SK-N-SH (cell line): Measurements from ENCODE around the gene PTPN13. TPM values are rescaled to one million over a fixed set of nuclear protein-coding genes. Genes with fewer than 3 reads are reported as not detected.

Source experiments
- CTCF ChIA-PET: fragments of 300-600, 350-600 bp; formaldehyde crosslinking; extraction: SDS; loops from one replicate; lab custom pipeline; 2021; lab: Yijun Ruan, JAX
- POLR2A ChIA-PET: fragments of 350-600 bp; sonication (Branson Sonifier 250); formaldehyde crosslinking; extraction: SDS; loops from one replicate; lab custom pipeline; 2020; ENCODE audit warnings: antibody characterized with exemption, inconsistent platforms; lab: Yijun Ruan, JAX
- DNase-seq: peaks from one replicate; pipeline ENCODE4 v3.0.0; 2012
- H2AFZ ChIP-seq: fragments of 200-600 bp; sonication (generic); 2 replicates; pipeline ENCODE4 v1.8.1; 2016; ENCODE audit warnings: antibody characterized with exemption, mild to moderate bottlenecking, low read depth
- H3F3A ChIP-seq: fragments of 200-600 bp; sonication (generic); replicated peaks from 2 replicates; pipeline ENCODE3; 2016; ENCODE audit warnings: antibody characterized with exemption, mild to moderate bottlenecking; ENCODE audit not compliant: insufficient read depth
- H3K27ac ChIP-seq, 2 experiments: fragments of 200-500 bp in 1 of 2; fragments of 200-600 bp in 1 of 2; sonication (Bioruptor generic) in 1 of 2; sonication (generic), shearing (Covaris generic) in 1 of 2; 2 replicates each; pipeline versions ENCODE4 v1.5.1 to v1.6.1; 2014 to 2016; ENCODE audit warnings: low read depth in 2 of 2, inconsistent platforms in 1 of 2, low read length in 1 of 2, mild to moderate bottlenecking in 1 of 2, mixed read lengths in 1 of 2
- H3K27me3 ChIP-seq: fragments of 200-600 bp; sonication (generic), shearing (Covaris generic); 2 replicates; pipeline ENCODE4 v1.6.1; 2016; ENCODE audit warnings: mixed run types; ENCODE audit not compliant: insufficient read depth
- H3K36me3 ChIP-seq, 2 experiments: fragments of 200-500 bp in 1 of 2; fragments of 200-600 bp in 1 of 2; sonication (Bioruptor generic) in 1 of 2; sonication (generic) in 1 of 2; replicated peaks in 1 of 2; 2 replicates each; pipeline versions ENCODE3 to v1.5.1; 2014 to 2016; ENCODE audit warnings: low read length in 1 of 2, mild to moderate bottlenecking in 1 of 2; ENCODE audit not compliant: insufficient read depth in 2 of 2, control insufficient read depth in 1 of 2
- H3K4me1 ChIP-seq, 2 experiments: fragments of 200-500 bp in 1 of 2; fragments of 200-600 bp in 1 of 2; sonication (Bioruptor generic) in 1 of 2; sonication (generic), shearing (Covaris generic) in 1 of 2; 2 replicates each; pipeline versions ENCODE4 v1.5.1 to v1.6.1; 2014 to 2016; ENCODE audit warnings: low read depth in 1 of 2, low read length in 1 of 2, mixed run types in 1 of 2; ENCODE audit not compliant: insufficient read depth in 2 of 2, control insufficient read depth in 1 of 2
- H3K4me2 ChIP-seq: fragments of 200-600 bp; sonication (generic), shearing (Covaris generic); 2 replicates; pipeline ENCODE4 v1.6.1; 2017; ENCODE audit warnings: mixed run types
- H3K4me3 ChIP-seq, 2 experiments: fragments of 200-500 bp in 1 of 2; fragments of 200-600 bp in 1 of 2; sonication (Bioruptor generic) in 1 of 2; sonication (generic), shearing (Covaris generic) in 1 of 2; 2 replicates each; pipeline versions ENCODE4 v1.5.1 to v1.8.1; 2014 to 2016; ENCODE audit warnings: low read depth in 2 of 2, inconsistent platforms in 1 of 2, low read length in 1 of 2, mild to moderate bottlenecking in 1 of 2, mixed read lengths in 1 of 2, moderate library complexity in 1 of 2
- H3K79me2 ChIP-seq: fragments of 200-600 bp; sonication (generic); 2 replicates; pipeline ENCODE4 v1.8.1; 2017; ENCODE audit warnings: mild to moderate bottlenecking; ENCODE audit not compliant: insufficient read depth
- H3K9ac ChIP-seq: fragments of 200-600 bp; sonication (generic); 2 replicates; pipeline ENCODE4 v1.6.1; 2017; ENCODE audit warnings: mixed run types
- H3K9me2 ChIP-seq: fragments of 200-600 bp; sonication (generic); 2 replicates; pipeline ENCODE4 v1.6.1; 2017; ENCODE audit warnings: mixed run types
- H3K9me3 ChIP-seq: fragments of 200-600 bp; sonication (generic); 2 replicates; pipeline ENCODE4 v1.6.1; 2017; ENCODE audit warnings: mixed run types, mild to moderate bottlenecking, moderate library complexity
- H4K20me1 ChIP-seq: fragments of 200-600 bp; sonication (generic); 2 replicates; pipeline ENCODE4 v1.6.1; 2017; ENCODE audit warnings: mild to moderate bottlenecking, mixed run types; ENCODE audit not compliant: insufficient read depth
- ELF1 ChIP-seq: IDR thresholded peaks from 2 replicates; pipeline ENCODE4 v1.4.0; 2012
- EZH2phosphoT487 ChIP-seq: fragments of 200-600 bp; sonication (generic); IDR thresholded peaks from 2 replicates; pipeline ENCODE4 v1.6.1; 2017; ENCODE audit warnings: low read depth, mixed run types, mild to moderate bottlenecking, antibody characterized with exemption, moderate library complexity, borderline replicate concordance
- FOXJ3 ChIP-seq: sonication (generic); formaldehyde crosslinking; IDR thresholded peaks from 2 replicates; pipeline ENCODE4 v1.5.1; 2020; ENCODE audit warnings: mild to moderate bottlenecking, missing genetic modification reagents
- FOXM1 ChIP-seq: IDR thresholded peaks from 2 replicates; pipeline ENCODE4 v1.4.0; 2012; ENCODE audit warnings: low read depth, mild to moderate bottlenecking
- JUND ChIP-seq: IDR thresholded peaks from 2 replicates; pipeline ENCODE4 v1.4.0; 2012
- NRF1 ChIP-seq: IDR thresholded peaks from 2 replicates; pipeline ENCODE4 v1.6.1; 2012; ENCODE audit warnings: low read depth, mild to moderate bottlenecking, low read length
- RCOR1 ChIP-seq: fragments of 150-350 bp; IDR thresholded peaks from 2 replicates; pipeline ENCODE4 v1.6.1; 2017; ENCODE audit warnings: antibody characterized with exemption, low read length
- RFX5 ChIP-seq: IDR thresholded peaks from 2 replicates; pipeline ENCODE4 v1.6.1; 2012; ENCODE audit warnings: mild to moderate bottlenecking, improper control_type of control experiment, low read length
- RXRA ChIP-seq: IDR thresholded peaks from 2 replicates; pipeline ENCODE4 v1.4.0; 2012; ENCODE audit warnings: low read depth, mild to moderate bottlenecking, borderline replicate concordance
- WGBS: methylation state at CpG from one replicate; pipeline ENCODE4 v1.1.6; 2017; ENCODE audit warnings: low lambda C conversion rate; 5-methylcytosine and 5-hydroxymethylcytosine counted together
- polyA plus RNA-seq, 3 experiments: library from polyadenylated mRNA; depleted of rRNA; stranded (reverse); fragments of >200 nt; gene quantifications; 2 replicates each; pipeline ENCODE4 v1.2.3, GENCODE V29; 2012
- TF ChIP-seq, protein P1 (sequence below): IDR thresholded peaks from 2 replicates; pipeline ENCODE4; 2012
- TF ChIP-seq, protein P2 (sequence below): IDR thresholded peaks from 2 replicates; pipeline ENCODE4 v1.4.0; 2012; ENCODE audit warnings: low read depth
- TF ChIP-seq, protein P3 (sequence below): fragments of 150-350 bp; IDR thresholded peaks from 2 replicates; pipeline ENCODE4 v1.6.1; 2017; ENCODE audit warnings: antibody characterized with exemption, low read length, low read depth, borderline replicate concordance
- TF ChIP-seq, protein P4 (sequence below): IDR thresholded peaks from 2 replicates; pipeline ENCODE4 v1.6.1; 2012; ENCODE audit warnings: mild to moderate bottlenecking, low read depth, low read length, moderate library complexity
- TF ChIP-seq, protein P5 (sequence below): fragments of 150-350 bp; IDR thresholded peaks from 2 replicates; pipeline ENCODE4 v1.6.1; 2016; ENCODE audit warnings: mild to moderate bottlenecking, low read depth, low read length
- TF ChIP-seq, protein P6 (sequence below): IDR thresholded peaks from 2 replicates; pipeline ENCODE4 v1.4.0; 2012; ENCODE audit warnings: low read depth, borderline replicate concordance

Gene PTPN13
- polyA plus RNA-seq, 1 of the 3 experiments (the other 2 are of a cell fraction), result 5.5 TPM

DNA sequence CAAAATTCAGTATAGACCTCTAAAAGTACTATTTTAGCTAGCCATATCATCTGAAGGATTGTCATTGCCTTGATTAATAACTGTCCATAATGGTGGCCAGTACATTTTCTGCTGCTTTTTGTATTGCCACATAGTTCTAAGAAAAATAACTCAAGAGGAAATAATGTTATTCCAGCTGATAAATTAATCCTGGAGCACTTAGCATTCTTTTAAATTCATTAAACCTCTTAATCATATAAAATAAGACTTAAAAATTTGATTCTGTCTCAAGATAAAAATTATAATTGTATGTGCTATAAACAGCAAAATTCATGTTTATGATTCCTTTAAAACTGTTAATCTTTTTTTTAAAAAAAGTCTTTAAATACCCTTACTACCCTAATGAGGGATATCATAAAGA, 12.7 kb downstream of the PTPN13 start (continued):
- TF ChIP-seq FOXJ3 (CRISPR knock-in tag), result no peak
- no peak for TF ChIP-seq RXRA
- TF ChIP-seq, protein P1, sequence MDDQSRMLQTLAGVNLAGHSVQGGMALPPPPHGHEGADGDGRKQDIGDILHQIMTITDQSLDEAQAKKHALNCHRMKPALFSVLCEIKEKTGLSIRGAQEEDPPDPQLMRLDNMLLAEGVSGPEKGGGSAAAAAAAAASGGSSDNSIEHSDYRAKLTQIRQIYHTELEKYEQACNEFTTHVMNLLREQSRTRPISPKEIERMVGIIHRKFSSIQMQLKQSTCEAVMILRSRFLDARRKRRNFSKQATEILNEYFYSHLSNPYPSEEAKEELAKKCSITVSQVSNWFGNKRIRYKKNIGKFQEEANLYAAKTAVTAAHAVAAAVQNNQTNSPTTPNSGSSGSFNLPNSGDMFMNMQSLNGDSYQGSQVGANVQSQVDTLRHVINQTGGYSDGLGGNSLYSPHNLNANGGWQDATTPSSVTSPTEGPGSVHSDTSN, result no peak
- TF ChIP-seq NRF1, result no peak
- TF ChIP-seq, protein P2, sequence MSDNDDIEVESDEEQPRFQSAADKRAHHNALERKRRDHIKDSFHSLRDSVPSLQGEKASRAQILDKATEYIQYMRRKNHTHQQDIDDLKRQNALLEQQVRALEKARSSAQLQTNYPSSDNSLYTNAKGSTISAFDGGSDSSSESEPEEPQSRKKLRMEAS, result no peak
- TF ChIP-seq, protein P3, sequence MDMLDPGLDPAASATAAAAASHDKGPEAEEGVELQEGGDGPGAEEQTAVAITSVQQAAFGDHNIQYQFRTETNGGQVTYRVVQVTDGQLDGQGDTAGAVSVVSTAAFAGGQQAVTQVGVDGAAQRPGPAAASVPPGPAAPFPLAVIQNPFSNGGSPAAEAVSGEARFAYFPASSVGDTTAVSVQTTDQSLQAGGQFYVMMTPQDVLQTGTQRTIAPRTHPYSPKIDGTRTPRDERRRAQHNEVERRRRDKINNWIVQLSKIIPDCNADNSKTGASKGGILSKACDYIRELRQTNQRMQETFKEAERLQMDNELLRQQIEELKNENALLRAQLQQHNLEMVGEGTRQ, result no peak
- TF ChIP-seq JUND, result no peak
- no peak for TF ChIP-seq EZH2phosphoT487
- TF ChIP-seq, protein P4, sequence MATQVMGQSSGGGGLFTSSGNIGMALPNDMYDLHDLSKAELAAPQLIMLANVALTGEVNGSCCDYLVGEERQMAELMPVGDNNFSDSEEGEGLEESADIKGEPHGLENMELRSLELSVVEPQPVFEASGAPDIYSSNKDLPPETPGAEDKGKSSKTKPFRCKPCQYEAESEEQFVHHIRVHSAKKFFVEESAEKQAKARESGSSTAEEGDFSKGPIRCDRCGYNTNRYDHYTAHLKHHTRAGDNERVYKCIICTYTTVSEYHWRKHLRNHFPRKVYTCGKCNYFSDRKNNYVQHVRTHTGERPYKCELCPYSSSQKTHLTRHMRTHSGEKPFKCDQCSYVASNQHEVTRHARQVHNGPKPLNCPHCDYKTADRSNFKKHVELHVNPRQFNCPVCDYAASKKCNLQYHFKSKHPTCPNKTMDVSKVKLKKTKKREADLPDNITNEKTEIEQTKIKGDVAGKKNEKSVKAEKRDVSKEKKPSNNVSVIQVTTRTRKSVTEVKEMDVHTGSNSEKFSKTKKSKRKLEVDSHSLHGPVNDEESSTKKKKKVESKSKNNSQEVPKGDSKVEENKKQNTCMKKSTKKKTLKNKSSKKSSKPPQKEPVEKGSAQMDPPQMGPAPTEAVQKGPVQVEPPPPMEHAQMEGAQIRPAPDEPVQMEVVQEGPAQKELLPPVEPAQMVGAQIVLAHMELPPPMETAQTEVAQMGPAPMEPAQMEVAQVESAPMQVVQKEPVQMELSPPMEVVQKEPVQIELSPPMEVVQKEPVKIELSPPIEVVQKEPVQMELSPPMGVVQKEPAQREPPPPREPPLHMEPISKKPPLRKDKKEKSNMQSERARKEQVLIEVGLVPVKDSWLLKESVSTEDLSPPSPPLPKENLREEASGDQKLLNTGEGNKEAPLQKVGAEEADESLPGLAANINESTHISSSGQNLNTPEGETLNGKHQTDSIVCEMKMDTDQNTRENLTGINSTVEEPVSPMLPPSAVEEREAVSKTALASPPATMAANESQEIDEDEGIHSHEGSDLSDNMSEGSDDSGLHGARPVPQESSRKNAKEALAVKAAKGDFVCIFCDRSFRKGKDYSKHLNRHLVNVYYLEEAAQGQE, result no peak

DNA sequence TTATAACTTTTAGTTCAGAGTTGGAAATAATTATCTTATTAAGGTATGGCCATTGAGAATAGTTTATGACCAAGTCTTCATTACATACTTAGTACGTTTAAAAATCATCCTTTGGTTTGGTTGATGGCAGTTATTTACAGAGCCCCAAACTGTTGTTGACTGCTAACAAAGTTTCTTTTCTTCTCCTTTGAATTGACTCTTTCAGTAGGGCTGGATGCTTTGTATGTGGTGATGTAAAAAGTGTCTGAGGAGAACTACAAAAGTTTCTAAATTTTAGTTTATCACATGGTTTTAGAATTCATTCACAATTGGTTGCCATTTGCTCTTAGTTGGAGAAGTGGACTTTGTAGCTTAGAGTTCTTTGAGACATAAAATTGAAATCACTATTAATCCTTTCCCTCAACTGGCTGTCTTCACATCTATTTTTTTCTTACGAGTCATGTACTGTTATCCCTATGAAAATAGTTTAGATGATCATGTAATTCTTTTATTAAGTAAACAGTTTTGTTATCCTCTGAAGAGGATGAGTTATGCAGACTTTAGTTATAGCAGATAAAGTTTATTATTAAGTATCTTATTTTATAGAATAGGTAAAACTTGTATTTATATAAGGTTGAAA, 14.8 kb downstream of the PTPN13 start:
- Histone ChIP-seq H3K27ac (no peak overlapping the region), H3K4me1 (no peaks in the 10 kb centered on the region; a peak in 1 of 4 replicates)
- CTCF ChIA-PET, result interaction anchor here (0.9 kb wide), 1 partner anchor 13 kb away, joined by 3 read pairs; no protein-coding TSS in a partner anchor
- no peak for TF ChIP-seq EZH2phosphoT487
- TF ChIP-seq RCOR1, result no peak
- TF ChIP-seq ELF1, result no peak
- TF ChIP-seq, protein P5, sequence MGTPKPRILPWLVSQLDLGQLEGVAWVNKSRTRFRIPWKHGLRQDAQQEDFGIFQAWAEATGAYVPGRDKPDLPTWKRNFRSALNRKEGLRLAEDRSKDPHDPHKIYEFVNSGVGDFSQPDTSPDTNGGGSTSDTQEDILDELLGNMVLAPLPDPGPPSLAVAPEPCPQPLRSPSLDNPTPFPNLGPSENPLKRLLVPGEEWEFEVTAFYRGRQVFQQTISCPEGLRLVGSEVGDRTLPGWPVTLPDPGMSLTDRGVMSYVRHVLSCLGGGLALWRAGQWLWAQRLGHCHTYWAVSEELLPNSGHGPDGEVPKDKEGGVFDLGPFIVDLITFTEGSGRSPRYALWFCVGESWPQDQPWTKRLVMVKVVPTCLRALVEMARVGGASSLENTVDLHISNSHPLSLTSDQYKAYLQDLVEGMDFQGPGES, result no peak
- no peak for TF ChIP-seq FOXM1
- no peak for TF ChIP-seq RFX5
- TF ChIP-seq, protein P1, result no peak
- TF ChIP-seq, protein P6, sequence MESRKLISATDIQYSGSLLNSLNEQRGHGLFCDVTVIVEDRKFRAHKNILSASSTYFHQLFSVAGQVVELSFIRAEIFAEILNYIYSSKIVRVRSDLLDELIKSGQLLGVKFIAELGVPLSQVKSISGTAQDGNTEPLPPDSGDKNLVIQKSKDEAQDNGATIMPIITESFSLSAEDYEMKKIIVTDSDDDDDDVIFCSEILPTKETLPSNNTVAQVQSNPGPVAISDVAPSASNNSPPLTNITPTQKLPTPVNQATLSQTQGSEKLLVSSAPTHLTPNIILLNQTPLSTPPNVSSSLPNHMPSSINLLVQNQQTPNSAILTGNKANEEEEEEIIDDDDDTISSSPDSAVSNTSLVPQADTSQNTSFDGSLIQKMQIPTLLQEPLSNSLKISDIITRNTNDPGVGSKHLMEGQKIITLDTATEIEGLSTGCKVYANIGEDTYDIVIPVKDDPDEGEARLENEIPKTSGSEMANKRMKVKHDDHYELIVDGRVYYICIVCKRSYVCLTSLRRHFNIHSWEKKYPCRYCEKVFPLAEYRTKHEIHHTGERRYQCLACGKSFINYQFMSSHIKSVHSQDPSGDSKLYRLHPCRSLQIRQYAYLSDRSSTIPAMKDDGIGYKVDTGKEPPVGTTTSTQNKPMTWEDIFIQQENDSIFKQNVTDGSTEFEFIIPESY, result no peak
- no peak for TF ChIP-seq NRF1
- TF ChIP-seq, protein P4, result no peak

More for the DNA sequence above, 14.8 kb downstream of the PTPN13 start:
- Histone ChIP-seq H3K79me2 (no peaks in the 10 kb centered on the region; the same call in 1 of the 2 replicates), H3K36me3 (no peaks in the 10 kb centered on the region), H2AFZ (no peak overlapping the region), H3K9me2 (no peaks in the 10 kb centered on the region), H4K20me1 (no peaks in the 10 kb centered on the region; the same call in 1 of the 2 replicates), H3K9ac (no peak overlapping the region), H3F3A (peaks cover 8% of the 10 kb centered on the region), H3K4me3 (no peak overlapping the region), H3K4me2 (no peak overlapping the region), H3K9me3 (no peaks in the 10 kb centered on the region), H3K27me3 (no peaks in the 10 kb centered on the region)
- WGBS, result 78% methylated on average over 2 of the region's 2 CpGs
- POLR2A ChIA-PET, result no interaction called here
- DNase-seq, result no peak
